HepG2 (cell line): ENCODE measurements around the gene EHD1. TPM values are rescaled to one million over a fixed set of nuclear protein-coding genes. Genes with fewer than 3 reads are reported as not detected.

ENCODE experiments used
- CBX1 ChIP-seq: IDR thresholded peaks from one replicate; pipeline ENCODE4 v1.6.1; 2016; ENCODE audit warnings: antibody characterized with exemption, low read depth
- ELF3 ChIP-seq: IDR thresholded peaks from 2 replicates; pipeline ENCODE4 v1.6.1; 2016; ENCODE audit warnings: missing genetic modification reagents, missing compliant biosample characterization
- HIVEP1 ChIP-seq: sonication (generic); formaldehyde crosslinking; IDR thresholded peaks from 2 replicates; pipeline ENCODE4 v1.4.0; 2020; ENCODE audit warnings: mild to moderate bottlenecking, missing genetic modification reagents
- IKZF5 ChIP-seq: IDR thresholded peaks from 2 replicates; pipeline ENCODE4 v1.6.1; 2018; ENCODE audit warnings: missing genetic modification reagents, mild to moderate bottlenecking, missing compliant biosample characterization
- NFE2L1 ChIP-seq: sonication (generic); formaldehyde crosslinking; IDR thresholded peaks from 2 replicates; pipeline ENCODE4 v1.4.0; 2020; ENCODE audit warnings: missing genetic modification reagents, mild to moderate bottlenecking, borderline replicate concordance
- PHF5A ChIP-seq: IDR thresholded peaks from one replicate; pipeline ENCODE4 v1.6.1; 2018; ENCODE audit warnings: low read depth, missing genetic modification reagents; ENCODE audit not compliant: unreplicated experiment
- PPARG ChIP-seq: conservative IDR thresholded peaks from 2 replicates; pipeline ENCODE4 v1.6.1; 2016; ENCODE audit warnings: missing biosample characterization, missing genetic modification reagents
- PRPF4 ChIP-seq: fragments of 200-400 bp; formaldehyde crosslinking; IDR thresholded peaks from 2 replicates; pipeline ENCODE4 v1.6.1; 2016; ENCODE audit warnings: low read length, low read depth; ENCODE audit not compliant: poor library complexity, severe bottlenecking
- RFX3 ChIP-seq: IDR thresholded peaks from 2 replicates; pipeline ENCODE4 v1.6.1; 2016; ENCODE audit warnings: missing biosample characterization, missing genetic modification reagents
- RNF2 ChIP-seq: fragments of 450-650 bp; conservative IDR thresholded peaks from 2 replicates; pipeline ENCODE4 v1.6.1; 2016; ENCODE audit warnings: low read depth
- SRSF1 ChIP-seq: fragments of 200-400 bp; formaldehyde crosslinking; optimal IDR thresholded peaks from 2 replicates; pipeline ENCODE3; 2017; ENCODE audit warnings: mild to moderate bottlenecking, low read depth, low read length, moderate library complexity
- TFE3 ChIP-seq: IDR thresholded peaks from 2 replicates; pipeline ENCODE4 v1.6.1; 2016
- ZBTB7A ChIP-seq: sonication (generic); formaldehyde crosslinking; IDR thresholded peaks from 2 replicates; pipeline ENCODE4 v1.8.0; 2022; ENCODE audit warnings: mild to moderate bottlenecking, missing genetic modification reagents
- ZNF251 ChIP-seq: sonication (generic); formaldehyde crosslinking; IDR thresholded peaks from 2 replicates; pipeline ENCODE4 v1.9.0; 2021; ENCODE audit warnings: mild to moderate bottlenecking, missing genetic modification reagents
- ZNF790 ChIP-seq: sonication (generic); formaldehyde crosslinking; IDR thresholded peaks from 2 replicates; pipeline ENCODE4 v1.8.0; 2022; ENCODE audit warnings: missing genetic modification reagents, mild to moderate bottlenecking, borderline replicate concordance
- ZNF879 ChIP-seq: sonication (generic); formaldehyde crosslinking; IDR thresholded peaks from 2 replicates; pipeline ENCODE4 v1.8.1; 2023; ENCODE audit warnings: missing genetic modification reagents
- polyA plus RNA-seq, 8 experiments: library from polyadenylated mRNA; depleted of rRNA in 3 of 8; stranded (reverse) in 7 of 8; unstranded in 1 of 8; fragments of >200 nt; fragmentation: Illumina TruSeq in 4 of 8; extraction: Trizol in 4 of 8; gene quantifications; 2 replicates each; pipeline versions ENCODE4 v1.2.1 to v1.2.3, GENCODE V29; 2011 to 2016; ENCODE audit warnings: low read depth in 4 of 8, missing spikeins in 1 of 8, mixed read lengths in 1 of 8; ENCODE audit not compliant: insufficient read depth in 1 of 8
- total RNA-seq, 5 experiments: library from RNA; depleted of rRNA; stranded (reverse); fragments of >200 nt; fragmentation: Illumina TruSeq; extraction: Trizol; gene quantifications; 2 replicates each; pipeline ENCODE4 v1.2.3, GENCODE V29; 2016; ENCODE audit warnings: low read depth in 1 of 5
- TF ChIP-seq, protein P1 (sequence below): sonication (generic); formaldehyde crosslinking; IDR thresholded peaks from 2 replicates; pipeline ENCODE4 v1.5.1; 2020; ENCODE audit warnings: mild to moderate bottlenecking, missing genetic modification reagents

The EHD1 gene
- total and polyA plus RNA-seq, 2 of the 13 experiments (the other 11 are each of a cell fraction or from before 2014, with no cell fraction given): 23.6 to 26.6 TPM

DNA sequence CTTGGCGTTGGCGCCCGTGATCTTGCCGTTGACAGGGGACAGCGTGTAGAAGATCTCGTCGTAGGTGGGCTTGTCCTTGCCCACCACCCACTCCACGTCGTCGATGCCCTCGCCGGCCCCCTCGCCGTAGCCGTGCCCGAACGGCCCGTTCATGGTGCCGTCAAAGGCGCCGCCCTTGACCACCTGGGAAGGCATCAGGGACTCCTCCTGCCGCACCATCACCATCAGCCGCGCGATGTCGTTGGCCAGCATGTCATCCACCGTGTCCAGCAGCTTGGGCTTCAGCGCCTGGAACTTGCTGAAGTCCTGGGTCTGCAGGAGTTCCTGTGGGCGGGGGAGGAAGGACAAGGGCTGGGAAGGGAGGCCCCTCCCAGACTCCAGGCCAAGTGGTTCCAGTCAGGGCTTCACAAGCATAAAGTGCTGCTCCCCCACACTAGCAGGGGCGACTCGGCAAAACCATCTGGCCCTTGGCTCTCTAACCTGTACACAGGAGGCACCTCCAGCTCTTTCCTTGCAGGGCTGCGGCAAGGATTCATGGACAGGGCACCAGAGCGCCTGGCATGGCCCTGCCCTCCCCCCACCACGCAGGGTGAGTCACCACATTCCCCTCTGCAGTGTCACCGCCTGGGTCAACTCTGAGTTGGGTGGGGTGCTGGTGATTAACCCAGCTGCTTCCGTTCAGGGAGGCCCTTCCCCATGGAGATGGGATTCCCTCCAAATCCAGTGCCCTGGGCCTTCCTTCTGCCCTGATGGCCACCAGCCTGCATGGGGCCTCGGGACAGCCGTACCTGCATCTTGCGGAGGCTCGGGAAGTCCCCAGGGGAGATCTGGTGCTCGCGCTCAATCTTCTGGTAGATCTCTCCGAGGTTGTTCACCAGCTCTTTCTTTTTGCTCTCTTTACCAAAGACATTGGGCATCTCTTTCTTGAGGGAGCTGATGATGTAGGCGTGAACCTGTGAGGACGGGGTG lies 23.6 kb downstream of the EHD1 start (continued):
- TF ChIP-seq IKZF5 (CRISPR knock-in tag): peak; percentile 40; the same call in 1 of the 2 replicates
- peak; percentile 49 for TF ChIP-seq PRPF4
- peak; percentile 16 for TF ChIP-seq SRSF1
- no peak for TF ChIP-seq ZNF879 (CRISPR knock-in tag)
- TF ChIP-seq CBX1: no peak
- no peak for TF ChIP-seq RNF2
- TF ChIP-seq NFE2L1 (CRISPR knock-in tag): no peak
- TF ChIP-seq ELF3 (CRISPR knock-in tag): peak; percentile 85
- TF ChIP-seq ZNF251: no peak
- no peak for TF ChIP-seq PPARG (CRISPR knock-in tag)
- TF ChIP-seq RFX3 (CRISPR knock-in tag): no peak
- no peak for TF ChIP-seq PHF5A (CRISPR knock-in tag)
- 0 out of 2 replicates have a peak, but pooled peaks have one; percentile 19 for TF ChIP-seq TFE3 (CRISPR knock-in tag)
- TF ChIP-seq, protein P1, sequence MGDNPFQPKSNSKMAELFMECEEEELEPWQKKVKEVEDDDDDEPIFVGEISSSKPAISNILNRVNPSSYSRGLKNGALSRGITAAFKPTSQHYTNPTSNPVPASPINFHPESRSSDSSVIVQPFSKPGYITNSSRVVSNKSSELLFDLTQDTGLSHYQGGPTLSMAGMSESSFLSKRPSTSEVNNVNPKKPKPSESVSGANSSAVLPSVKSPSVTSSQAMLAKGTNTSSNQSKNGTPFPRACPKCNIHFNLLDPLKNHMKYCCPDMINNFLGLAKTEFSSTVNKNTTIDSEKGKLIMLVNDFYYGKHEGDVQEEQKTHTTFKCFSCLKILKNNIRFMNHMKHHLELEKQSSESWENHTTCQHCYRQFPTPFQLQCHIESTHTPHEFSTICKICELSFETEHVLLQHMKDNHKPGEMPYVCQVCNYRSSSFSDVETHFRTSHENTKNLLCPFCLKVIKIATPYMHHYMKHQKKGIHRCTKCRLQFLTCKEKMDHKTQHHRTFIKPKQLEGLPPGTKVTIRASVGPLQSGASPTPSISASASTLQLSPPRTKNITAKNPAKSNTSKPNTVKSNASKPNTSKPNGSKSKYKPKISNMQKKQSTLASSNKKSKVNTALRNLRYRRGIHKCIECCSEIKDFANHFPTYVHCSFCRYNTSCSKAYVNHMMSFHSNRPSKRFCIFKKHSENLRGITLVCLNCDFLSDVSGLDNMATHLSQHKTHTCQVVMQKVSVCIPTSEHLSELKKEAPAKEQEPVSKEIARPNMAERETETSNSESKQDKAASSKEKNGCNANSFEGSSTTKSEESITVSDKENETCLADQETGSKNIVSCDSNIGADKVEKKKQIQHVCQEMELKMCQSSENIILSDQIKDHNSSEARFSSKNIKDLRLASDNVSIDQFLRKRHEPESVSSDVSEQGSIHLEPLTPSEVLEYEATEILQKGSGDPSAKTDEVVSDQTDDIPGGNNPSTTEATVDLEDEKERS (CRISPR knock-in tag): no peak
- no peak for TF ChIP-seq ZNF790
- no peak for TF ChIP-seq ZBTB7A
- peak; percentile 89 for TF ChIP-seq HIVEP1 (CRISPR knock-in tag)
